MCF 10A (cell line): ENCODE data around the gene PACC1. TPM values are rescaled to one million over a fixed set of nuclear protein-coding genes. Genes with fewer than 3 reads are reported as not detected.

Experiments used
- BruUV-seq: library from RNA; stranded (reverse); fragments of 400-500 nt; replicated peaks from 2 replicates; lab custom pipeline; 2021; lab: Mats Ljungman, UMichigan
- CTCF ChIA-PET: fragments of 300-600 bp; sonication (Branson Sonifier 250); formaldehyde crosslinking; extraction: SDS; loops from one replicate; lab custom pipeline; 2021; ENCODE audit warnings: antibody characterized with exemption, inconsistent platforms; lab: Yijun Ruan, JAX
- POLR2A ChIA-PET: fragments of 300-600, 350-650 bp; sonication (Branson Sonifier 250); formaldehyde crosslinking; extraction: SDS; loops from one replicate; lab custom pipeline; 2020; ENCODE audit warnings: antibody characterized with exemption, inconsistent platforms; lab: Yijun Ruan, JAX
- DNase-seq: peaks from one replicate; pipeline ENCODE4 v3.0.0-alpha.2; 2018; ENCODE audit not compliant: unreplicated experiment
- H3K27ac Mint-ChIP-seq: one replicate; pipeline ENCODE4 v1.8.0; 2022; ENCODE audit warnings: mild to moderate bottlenecking, low read depth, mixed read lengths; ENCODE audit not compliant: unreplicated experiment
- H3K27me3 Mint-ChIP-seq: one replicate; pipeline ENCODE4 v1.8.0; 2022; ENCODE audit warnings: mixed read lengths; ENCODE audit not compliant: insufficient read depth, unreplicated experiment
- H3K36me3 Mint-ChIP-seq: one replicate; pipeline ENCODE4 v1.8.0; 2022; ENCODE audit warnings: mild to moderate bottlenecking, moderate library complexity, mixed read lengths; ENCODE audit not compliant: insufficient read depth, unreplicated experiment
- H3K4me1 Mint-ChIP-seq: one replicate; pipeline ENCODE4 v1.8.0; 2022; ENCODE audit warnings: mixed read lengths; ENCODE audit not compliant: insufficient read depth, unreplicated experiment
- H3K4me3 Mint-ChIP-seq: one replicate; pipeline ENCODE4 v1.8.0; 2022; ENCODE audit warnings: mild to moderate bottlenecking, moderate library complexity, mixed read lengths; ENCODE audit not compliant: unreplicated experiment
- H3K9me3 Mint-ChIP-seq: one replicate; pipeline ENCODE4 v1.8.0; 2022; ENCODE audit warnings: mixed read lengths; ENCODE audit not compliant: unreplicated experiment
- intact Hi-C: fragments of 100-400 bp; cut with micrococcal nuclease; formaldehyde crosslinking; loops from 2 replicates; pipeline ENCODE4 v1.14.1; 2022
- total RNA-seq: library from RNA; stranded (reverse); gene quantifications from 2 replicates; pipeline ENCODE4 v1.2.3, GENCODE V29; 2022
- TF ChIP-seq, protein P1 (sequence below): fragments of 200-600 bp; IDR thresholded peaks from one replicate; pipeline ENCODE4 v1.8.0; 2022; ENCODE audit warnings: antibody characterized with exemption, mild to moderate bottlenecking; ENCODE audit not compliant: unreplicated experiment

PACC1 gene
- total RNA-seq, 1 experiment from 2014 or later, result 23.3 TPM

DNA sequence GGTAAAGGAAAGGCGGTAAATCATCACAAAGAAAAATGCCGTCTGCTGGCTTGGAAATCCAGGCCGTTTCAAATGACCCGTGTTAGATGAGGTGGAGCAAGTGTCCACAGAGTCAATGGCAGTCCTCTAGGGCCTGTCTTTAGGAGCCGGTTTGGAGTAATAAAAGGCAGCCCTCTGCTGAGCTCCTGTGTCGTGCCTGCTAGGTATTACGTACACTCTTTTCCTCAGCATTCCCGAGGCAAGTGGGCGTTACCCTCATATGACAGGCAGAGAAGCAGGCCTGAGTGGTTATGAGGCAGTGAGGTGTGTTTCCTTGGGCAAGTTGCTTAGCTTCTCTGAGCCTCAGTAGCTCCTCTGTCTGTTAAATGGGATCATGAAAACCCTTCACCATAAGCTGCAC is 25.7 kb upstream of the PACC1 start:
- no peaks in the 10 kb centered on the region for H3K27me3 Mint-ChIP-seq
- H3K4me1 Mint-ChIP-seq, result peaks cover 20% of the 10 kb centered on the region
- no peak overlapping the region for H3K4me3 Mint-ChIP-seq
- BruUV-seq, result no TSS peak
- ChIA-PET CTCF (interaction anchor here (0.6 to 11.1 kb wide), 8 partner anchors 10 to 495 kb away, joined by 3 to 160 read pairs (median 5); no protein-coding TSS in a partner anchor), POLR2A (interaction anchor here (1.2 kb wide), 1 partner anchor 9 kb away, joined by 3 read pairs; no protein-coding TSS in a partner anchor)
- TF ChIP-seq, protein P1, sequence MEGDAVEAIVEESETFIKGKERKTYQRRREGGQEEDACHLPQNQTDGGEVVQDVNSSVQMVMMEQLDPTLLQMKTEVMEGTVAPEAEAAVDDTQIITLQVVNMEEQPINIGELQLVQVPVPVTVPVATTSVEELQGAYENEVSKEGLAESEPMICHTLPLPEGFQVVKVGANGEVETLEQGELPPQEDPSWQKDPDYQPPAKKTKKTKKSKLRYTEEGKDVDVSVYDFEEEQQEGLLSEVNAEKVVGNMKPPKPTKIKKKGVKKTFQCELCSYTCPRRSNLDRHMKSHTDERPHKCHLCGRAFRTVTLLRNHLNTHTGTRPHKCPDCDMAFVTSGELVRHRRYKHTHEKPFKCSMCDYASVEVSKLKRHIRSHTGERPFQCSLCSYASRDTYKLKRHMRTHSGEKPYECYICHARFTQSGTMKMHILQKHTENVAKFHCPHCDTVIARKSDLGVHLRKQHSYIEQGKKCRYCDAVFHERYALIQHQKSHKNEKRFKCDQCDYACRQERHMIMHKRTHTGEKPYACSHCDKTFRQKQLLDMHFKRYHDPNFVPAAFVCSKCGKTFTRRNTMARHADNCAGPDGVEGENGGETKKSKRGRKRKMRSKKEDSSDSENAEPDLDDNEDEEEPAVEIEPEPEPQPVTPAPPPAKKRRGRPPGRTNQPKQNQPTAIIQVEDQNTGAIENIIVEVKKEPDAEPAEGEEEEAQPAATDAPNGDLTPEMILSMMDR, result no peak
- H3K9me3 Mint-ChIP-seq, result no peaks in the 10 kb centered on the region
- intact Hi-C loops, result loop anchor here (5.0 kb wide), 1 partner anchor 153 kb away; the partner anchor contains the start of gene PPP2R5A
- no peak for DNase-seq
- H3K36me3 Mint-ChIP-seq, result peaks cover 35% of the 10 kb centered on the region
- no peak overlapping the region for H3K27ac Mint-ChIP-seq

DNA sequence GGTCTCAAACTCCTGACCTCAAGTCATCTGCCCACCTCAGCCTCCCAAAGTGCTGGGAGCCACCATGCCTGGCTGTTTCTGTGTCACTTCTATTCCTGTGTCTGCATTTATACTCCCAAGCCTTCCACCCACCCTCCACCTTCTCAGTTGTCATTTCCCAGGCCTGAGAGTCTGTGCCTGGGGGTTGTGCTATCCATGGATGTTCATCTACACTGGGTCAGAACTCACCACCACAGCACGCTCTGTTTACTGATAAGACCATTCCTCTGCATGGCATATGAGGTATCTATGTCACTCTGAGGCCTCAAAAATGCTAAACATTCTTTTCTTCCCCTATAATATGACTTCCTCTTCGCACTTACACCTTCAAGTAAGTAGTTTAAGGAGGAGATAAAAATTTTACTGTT is 24.1 kb upstream of the PACC1 start:
- BruUV-seq, result no TSS peak
- TF ChIP-seq, protein P1, result no peak
- H3K4me3 Mint-ChIP-seq, result no peak overlapping the region
- H3K36me3 Mint-ChIP-seq, result peaks cover 25% of the 10 kb centered on the region
- no peaks in the 10 kb centered on the region for H3K27me3 Mint-ChIP-seq
- H3K9me3 Mint-ChIP-seq, result no peaks in the 10 kb centered on the region
- intact Hi-C loops, result no loop called here
- no peak for DNase-seq
- ChIA-PET CTCF (interaction anchor here (2.0 to 11.1 kb wide), 2 partner anchors 18 to 71 kb away, joined by 7 to 160 read pairs; no protein-coding TSS in a partner anchor), POLR2A (no interaction called here)
- H3K4me1 Mint-ChIP-seq, result peaks cover 30% of the 10 kb centered on the region
- H3K27ac Mint-ChIP-seq, result no peak overlapping the region

DNA sequence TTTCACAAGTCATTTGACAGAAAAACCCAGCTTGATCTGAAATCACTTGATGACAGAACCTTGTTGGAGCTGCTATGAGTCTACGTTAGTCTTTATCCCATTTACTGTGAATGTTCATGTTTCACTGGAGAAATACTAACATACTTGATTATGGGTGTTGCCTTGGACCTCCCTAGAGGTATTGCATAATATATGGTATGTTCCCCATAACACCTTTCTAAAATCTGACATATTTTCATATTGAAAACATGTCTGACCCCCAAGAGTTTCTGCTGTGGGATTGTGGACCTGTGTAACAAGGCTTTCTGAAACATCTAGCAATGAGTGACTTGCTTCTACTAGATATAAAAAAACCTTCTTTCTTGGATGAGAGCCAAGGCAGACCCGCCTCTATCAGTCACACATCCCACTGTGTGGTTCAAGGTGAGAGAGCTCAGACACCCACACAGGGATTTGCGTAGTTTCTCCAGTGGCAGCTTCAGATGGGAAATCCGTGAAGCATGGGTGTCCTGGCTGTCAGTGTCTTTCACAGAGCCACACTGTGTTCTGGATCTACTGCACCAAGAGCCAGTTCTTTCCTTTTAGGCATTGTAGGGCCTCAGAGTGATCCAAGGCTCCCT is 22.6 kb upstream of the PACC1 start:
- Mint-ChIP-seq H3K27ac (peak overlapping the region; percentile 33), H3K27me3 (no peaks in the 10 kb centered on the region), H3K4me1 (peaks cover 38% of the 10 kb centered on the region), H3K4me3 (no peak overlapping the region), H3K9me3 (no peaks in the 10 kb centered on the region), H3K36me3 (peaks cover 17% of the 10 kb centered on the region)
- intact Hi-C loops, result no loop called here
- peak; percentile 41 for DNase-seq
- TF ChIP-seq, protein P1, result no peak
- ChIA-PET POLR2A (interaction anchor here (0.6 to 1.1 kb wide), 3 partner anchors 23 to 86 kb away, joined by 3 to 4 read pairs (median 3); partner anchors contain the start of gene PACC1), CTCF (interaction anchor here (0.6 to 11.1 kb wide), 5 partner anchors 20 to 755 kb away, joined by 3 to 160 read pairs (median 5); no protein-coding TSS in a partner anchor)
- no TSS peak for BruUV-seq

DNA sequence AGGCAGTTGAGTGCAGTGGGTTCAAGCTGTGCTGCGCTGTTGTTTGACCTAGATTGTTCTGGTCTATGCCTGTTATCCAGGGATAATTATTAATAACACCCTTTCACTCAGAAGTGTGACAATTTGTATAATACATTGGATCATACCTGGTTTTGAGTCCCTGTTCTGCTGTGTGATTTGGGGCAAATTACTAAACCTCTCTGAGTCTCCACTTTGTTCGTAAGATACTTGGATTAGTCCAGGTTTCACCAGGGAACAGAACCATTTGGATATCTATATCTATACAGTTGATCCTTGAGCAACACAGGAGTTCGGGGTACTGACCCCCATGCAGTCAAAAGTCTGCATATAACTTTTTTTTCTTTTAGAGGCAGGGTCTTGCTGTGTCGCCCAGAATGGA is 20.3 kb upstream of the PACC1 start:
- Mint-ChIP-seq H3K9me3 (no peaks in the 10 kb centered on the region), H3K36me3 (peaks cover 17% of the 10 kb centered on the region), H3K4me3 (no peak overlapping the region), H3K27me3 (no peaks in the 10 kb centered on the region), H3K4me1 (peaks cover 43% of the 10 kb centered on the region), H3K27ac (peak overlapping the region; percentile 0)
- intact Hi-C loops, result no loop called here
- no peak for DNase-seq
- ChIA-PET CTCF (interaction anchor here (11.1 kb wide), 1 partner anchor 22 kb away, joined by 160 read pairs; no protein-coding TSS in a partner anchor), POLR2A (interaction anchor here (0.6 kb wide), 1 partner anchor 33 kb away, joined by 3 read pairs; no protein-coding TSS in a partner anchor)
- BruUV-seq, result no TSS peak
- TF ChIP-seq, protein P1, result no peak
